Karpas-422 (cell line): ENCODE results near the gene RNASE1. TPM values are rescaled to one million over a fixed set of nuclear protein-coding genes. Genes with fewer than 3 reads are reported as not detected.

Experiments used
- DNase-seq: peaks from one replicate; pipeline ENCODE4 v3.0.0-alpha.2; 2015
- H2AFZ ChIP-seq: fragments of 200-600 bp; sonication (generic); 2 replicates; pipeline ENCODE4 v1.6.1; 2014; ENCODE audit warnings: antibody characterized with exemption, low read length, mixed read lengths
- H3K27ac ChIP-seq: fragments of 200-600 bp; sonication (generic); 2 replicates; pipeline ENCODE4 v1.5.1; 2014; ENCODE audit warnings: mild to moderate bottlenecking, low read length, moderate library complexity
- H3K27me3 ChIP-seq: fragments of 200-600 bp; sonication (generic); 2 replicates; pipeline ENCODE4 v1.6.1; 2014; ENCODE audit warnings: low read length, mixed read lengths
- H3K36me3 ChIP-seq: fragments of 200-600 bp; sonication (generic); 2 replicates; pipeline ENCODE4 v1.6.1; 2014; ENCODE audit warnings: low read length, mixed read lengths; ENCODE audit not compliant: insufficient read depth
- H3K4me1 ChIP-seq: fragments of 200-600 bp; sonication (generic); 2 replicates; pipeline ENCODE4 v1.6.1; 2014; ENCODE audit warnings: mild to moderate bottlenecking, low read length, mixed read lengths
- H3K4me2 ChIP-seq: fragments of 200-600 bp; sonication (generic); 2 replicates; pipeline ENCODE4 v1.6.1; 2014; ENCODE audit warnings: low read length, low read depth, mild to moderate bottlenecking; ENCODE audit not compliant: poor library complexity, severe bottlenecking
- H3K4me3 ChIP-seq: fragments of 200-600 bp; sonication (generic); 2 replicates; pipeline ENCODE4 v1.5.1; 2014; ENCODE audit warnings: mild to moderate bottlenecking, antibody characterized with exemption, low read length, mixed read lengths
- H3K79me2 ChIP-seq: fragments of 200-600 bp; sonication (generic); 2 replicates; pipeline ENCODE4 v1.6.1; 2014; ENCODE audit warnings: mild to moderate bottlenecking, low read length, mixed read lengths
- H3K9ac ChIP-seq: fragments of 200-600 bp; sonication (generic); 2 replicates; pipeline ENCODE4 v1.6.0; 2014; ENCODE audit warnings: low read length
- H3K9me2 ChIP-seq: fragments of 200-600 bp; sonication (generic), shearing (Covaris generic); replicated peaks from 2 replicates; pipeline ENCODE4 v1.6.0; 2014; ENCODE audit warnings: mild to moderate bottlenecking, low read length, moderate library complexity; ENCODE audit not compliant: insufficient read depth
- H3K9me3 ChIP-seq: fragments of 300-700, 200-600 bp; sonication (generic); 2 replicates; pipeline ENCODE4 v1.6.1; 2014; ENCODE audit warnings: low read length, mixed read lengths
- H4K20me1 ChIP-seq: fragments of 200-600 bp; sonication (generic); 2 replicates; pipeline ENCODE4 v1.6.1; 2014; ENCODE audit warnings: mild to moderate bottlenecking, antibody characterized with exemption, low read length, low read depth; ENCODE audit not compliant: insufficient read depth
- total RNA-seq: library from RNA; depleted of rRNA; stranded (reverse); fragments of >200 nt; shearing (Covaris generic); gene quantifications from 2 replicates; pipeline ENCODE4 v1.2.3, GENCODE V29; 2014; ENCODE audit warnings: low replicate concordance; rRNA removed

RNASE1 gene
- total RNA-seq, 1 experiment from 2014 or later = not detected

- Histone ChIP-seq H3K9me3 (peaks cover 15% of the 10 kb centered on the region), H3K36me3 (no peaks in the 10 kb centered on the region), H3K4me2 (no peak overlapping the region), H2AFZ (no peak overlapping the region), H3K27ac (no peak overlapping the region), H3K79me2 (no peaks in the 10 kb centered on the region), H4K20me1 (no peaks in the 10 kb centered on the region), H3K9me2 (no peaks in the 10 kb centered on the region), H3K27me3 (no peaks in the 10 kb centered on the region), H3K4me1 (no peaks in the 10 kb centered on the region), H3K4me3 (no peak overlapping the region), H3K9ac (no peak overlapping the region)
- DNase-seq = no peak
Observed at GRCh38 chr14:20751963-20752562, 50.6 kb downstream of the RNASE1 start.

Other genes starting within 250 kb of the RNASE1 start
- gene RNASE9, start 241.8 kb downstream of the RNASE1 start, total RNA-seq = not detected in 2 replicates
- gene RNASE11, start 214.8 kb downstream of the RNASE1 start, total RNA-seq = not detected in 2 replicates
- not detected in 2 replicates for gene RNASE12, start 211.5 kb downstream of the RNASE1 start, total RNA-seq
- gene OR6S1, start 161.2 kb downstream of the RNASE1 start, total RNA-seq = not detected in 2 replicates
- 0.48 and 0.54 TPM in 2 replicates for gene RNASE4, start 118.3 kb downstream of the RNASE1 start, total RNA-seq
- 0.32 and 1.9 TPM in 2 replicates for gene ANG, start 114.1 kb downstream of the RNASE1 start, total RNA-seq
- not detected in 2 replicates for gene EDDM3A, start 57.0 kb downstream of the RNASE1 start, total RNA-seq
- gene EDDM3B, start 34.4 kb downstream of the RNASE1 start, total RNA-seq = 0.22 TPM in 1 of 2 replicates, not detected in the other
- not detected in 2 replicates for gene RNASE6, start 21.6 kb downstream of the RNASE1 start, total RNA-seq
- gene RNASE3, start 88.5 kb upstream of the RNASE1 start, total RNA-seq = not detected in 2 replicates
- gene RNASE2, start 152.6 kb upstream of the RNASE1 start, total RNA-seq = not detected in 2 replicates
- 110 and 150 TPM in 2 replicates for gene METTL17, start 187.1 kb upstream of the RNASE1 start, total RNA-seq
- gene SLC39A2, start 196.4 kb upstream of the RNASE1 start, total RNA-seq = not detected in 2 replicates
- gene NDRG2, start 222.2 kb upstream of the RNASE1 start, total RNA-seq = not detected in 2 replicates
- not detected in 2 replicates for gene TPPP2, start 227.4 kb upstream of the RNASE1 start, total RNA-seq
- gene RNASE13, start 232.0 kb upstream of the RNASE1 start, total RNA-seq = not detected in 2 replicates
- gene RNASE7, start 239.5 kb upstream of the RNASE1 start, total RNA-seq = not detected in 2 replicates